HCT116 (cell line): ENCODE measurements around the gene FOXR1. TPM values are rescaled to one million over a fixed set of nuclear protein-coding genes. Genes with fewer than 3 reads are reported as not detected.

Source experiments
- ATAC-seq: fragments of 200-7000 bp; cut with Tn5 transposase; 2 replicates; pipeline ENCODE4 v1.9.1; 2020; ENCODE audit warnings: mild to moderate bottlenecking, moderate library complexity
- BruUV-seq: library from RNA; stranded (reverse); fragments of 400-500 nt; replicated peaks from 2 replicates; lab custom pipeline; 2021; lab: Mats Ljungman, UMichigan
- CTCF ChIA-PET: fragments of 300-600 bp; sonication (Branson Sonifier 250); formaldehyde crosslinking; loops from one replicate; lab custom pipeline; 2021; ENCODE audit warnings: antibody characterized with exemption; lab: Charles Lee
- POLR2A ChIA-PET: fragments of 300-600, 350-600 bp; sonication (Branson Sonifier 250); formaldehyde crosslinking; loops from one replicate; lab custom pipeline; 2021; ENCODE audit warnings: antibody characterized with exemption; lab: Charles Lee
- RAD21 ChIA-PET, 2 experiments: fragments of 300-600 bp; sonication (Branson Sonifier 250); formaldehyde crosslinking; loops; one replicate each; lab custom pipeline; 2023; ENCODE audit warnings: low total read pairs in 2 of 2; ENCODE audit not compliant: uncharacterized antibody in 2 of 2, unreplicated experiment in 2 of 2, low non-redundant PET in 1 of 2; lab: Charles Lee
- DNase-seq: peaks from one replicate; pipeline ENCODE4 v3.0.0-alpha.2; 2010; ENCODE audit warnings: low read depth, low spot score
- H2AFZ ChIP-seq: fragments of 200-600 bp; shearing (Covaris generic), sonication (generic); 2 replicates; pipeline ENCODE4 v1.6.1; 2017; ENCODE audit warnings: low read depth, mixed run types, mixed read lengths, antibody characterized with exemption, low read length; ENCODE audit not compliant: poor library complexity, severe bottlenecking
- H3K27ac ChIP-seq: 2 replicates; pipeline ENCODE4 v1.5.1; 2012; ENCODE audit warnings: low read depth, low read length
- H3K27me3 ChIP-seq: fragments of 200-600 bp; sonication (generic); 2 replicates; pipeline ENCODE4 v1.6.1; 2016; ENCODE audit warnings: mixed run types, low read length, mixed read lengths; ENCODE audit not compliant: insufficient read depth
- H3K36me3 ChIP-seq, 2 experiments: fragments of 200-500 bp in 1 of 2; fragments of 200-600 bp in 1 of 2; sonication (Bioruptor generic) in 1 of 2; sonication (generic) in 1 of 2; 2 replicates each; pipeline versions ENCODE4 v1.5.1 to v1.6.1; 2014 to 2016; ENCODE audit warnings: low read length in 2 of 2, inconsistent platforms in 1 of 2, mixed read lengths in 1 of 2, mixed run types in 1 of 2; ENCODE audit not compliant: insufficient read depth in 2 of 2, control insufficient read depth in 1 of 2
- H3K4me1 ChIP-seq, 2 experiments: fragments of 200-600 bp in 1 of 2; sonication (generic) in 1 of 2; 2 replicates each; pipeline versions ENCODE4 v1.5.1 to v1.6.1; 2012 to 2017; ENCODE audit warnings: low read length in 2 of 2, inconsistent platforms in 1 of 2, mild to moderate bottlenecking in 1 of 2, mixed read lengths in 1 of 2, mixed run types in 1 of 2, moderate library complexity in 1 of 2; ENCODE audit not compliant: insufficient read depth in 2 of 2, control insufficient read depth in 1 of 2
- H3K4me2 ChIP-seq: fragments of 200-600 bp; sonication (generic); 2 replicates; pipeline ENCODE4 v1.6.1; 2017; ENCODE audit warnings: mixed run types, low read length, mixed read lengths
- H3K4me3 ChIP-seq, 2 experiments: fragments of 200-600 bp in 1 of 2; sonication (generic) in 1 of 2; replicated peaks in 1 of 2; 2 replicates each; pipeline ENCODE4 v1.5.1; 2011 to 2016; ENCODE audit warnings: low read length in 2 of 2, control low read depth in 1 of 2, low read depth in 1 of 2, mild to moderate bottlenecking in 1 of 2, mixed read lengths in 1 of 2, mixed run types in 1 of 2
- H3K79me2 ChIP-seq: fragments of 200-600 bp; sonication (generic); 2 replicates; pipeline ENCODE4 v1.6.1; 2017; ENCODE audit warnings: mild to moderate bottlenecking, mixed run types, low read length, moderate library complexity, mixed read lengths; ENCODE audit not compliant: insufficient read depth
- H3K9ac ChIP-seq: fragments of 200-600 bp; sonication (generic); 2 replicates; pipeline ENCODE4 v1.6.1; 2016; ENCODE audit warnings: low read length, mixed read lengths
- H3K9me2 ChIP-seq: fragments of 200-600 bp; sonication (generic), shearing (Covaris generic); 2 replicates; pipeline ENCODE4 v1.6.1; 2017; ENCODE audit warnings: mixed run types, mild to moderate bottlenecking, moderate library complexity; ENCODE audit not compliant: insufficient read depth
- H3K9me3 ChIP-seq, 2 experiments: fragments of 200-500 bp in 1 of 2; fragments of 200-600 bp in 1 of 2; sonication (Bioruptor generic) in 1 of 2; sonication (generic) in 1 of 2; 2 replicates each; pipeline ENCODE4 v1.6.1; 2014 to 2017; ENCODE audit warnings: low read length in 2 of 2, mixed read lengths in 2 of 2, inconsistent platforms in 1 of 2, low read depth in 1 of 2, mild to moderate bottlenecking in 1 of 2, mixed run types in 1 of 2, moderate library complexity in 1 of 2; ENCODE audit not compliant: control insufficient read depth in 1 of 2, insufficient read depth in 1 of 2
- H4K20me1 ChIP-seq: fragments of 200-600 bp; sonication (generic), shearing (Covaris generic); 2 replicates; pipeline ENCODE4 v1.6.1; 2017; ENCODE audit warnings: mixed run types, mild to moderate bottlenecking, moderate library complexity; ENCODE audit not compliant: insufficient read depth
- CTCF ChIP-seq, 3 experiments: fragments of 200-600 bp in 1 of 3; sonication (generic) in 1 of 3; IDR thresholded peaks in 2 of 3; conservative IDR thresholded peaks in 1 of 3; 2 replicates each; pipeline ENCODE4 v1.5.1; 2012 to 2017; ENCODE audit warnings: low read depth in 2 of 3, low read length in 2 of 3, antibody characterized with exemption in 1 of 3, borderline replicate concordance in 1 of 3, control low read depth in 1 of 3, mild to moderate bottlenecking in 1 of 3, mixed read lengths in 1 of 3, mixed run types in 1 of 3, moderate library complexity in 1 of 3; ENCODE audit not compliant: insufficient read depth in 1 of 3
- EGR1 ChIP-seq: IDR thresholded peaks from 2 replicates; pipeline ENCODE4 v1.6.1; 2012; ENCODE audit warnings: low read depth
- ELF1 ChIP-seq: IDR thresholded peaks from 2 replicates; pipeline ENCODE4 v1.6.1; 2012; ENCODE audit warnings: low read depth, borderline replicate concordance
- RAD21 ChIP-seq: IDR thresholded peaks from 2 replicates; pipeline ENCODE4 v1.6.1; 2012; ENCODE audit warnings: low read depth, mild to moderate bottlenecking
- SIN3A ChIP-seq: IDR thresholded peaks from 2 replicates; pipeline ENCODE4 v1.6.1; 2012; ENCODE audit warnings: low read depth
- ZBTB33 ChIP-seq: IDR thresholded peaks from 2 replicates; pipeline ENCODE4 v1.6.1; 2011; ENCODE audit warnings: mild to moderate bottlenecking, low read length, moderate library complexity; ENCODE audit not compliant: insufficient replicate concordance; ENCODE audit errors: extremely low read depth
- ZFX ChIP-seq: fragments of 450-650 bp; IDR thresholded peaks from 2 replicates; pipeline ENCODE4 v1.6.1; 2017
- intact Hi-C: fragments of 100-400 bp; cut with micrococcal nuclease; formaldehyde crosslinking; loops from 2 replicates; pipeline ENCODE4 v1.10.0; 2022
- total RNA-seq: library from RNA; stranded (reverse); gene quantifications from one replicate; pipeline ENCODE4 v1.2.1, GENCODE V29; 2021; ENCODE audit not compliant: unreplicated experiment

Gene FOXR1
- total RNA-seq, 1 experiment from 2014 or later, result not detected

GRCh38 chr11:118956094-118956846 is 15.3 kb upstream of the FOXR1 start, which contains the start of gene UPK2:
Gene UPK2, plus strand, starts transcription at chr11:118956298. Its CDS starts 53 bp downstream, at chr11:118956351.
- H3K4me1 ChIP-seq, result peaks cover 0 to 18% of the 10 kb centered on the region in 2 experiments; a peak in 2 of 4 replicates
- no peaks in the 10 kb centered on the region for H3K27me3 ChIP-seq
- no peaks in the 10 kb centered on the region for H3K36me3 ChIP-seq
- H3K4me3 ChIP-seq, result no peak within 1 kb of the TSS
- no peaks in the 10 kb centered on the region for H3K9me3 ChIP-seq
- peak within 1 kb of the TSS; percentile 22 for H2AFZ ChIP-seq
- peak within 1 kb of the TSS; percentile 27 for H3K4me2 ChIP-seq
- DNase-seq (peak; percentile 78), ATAC-seq (peak; percentile 99)
- intact Hi-C loops, result loop anchor here (1.0 to 5.0 kb wide), 4 partner anchors 25 to 359 kb away; no protein-coding TSS in a partner anchor
- ChIA-PET POLR2A (interaction anchor here (1.6 kb wide), 1 partner anchor 47 kb away, joined by 5 read pairs; no protein-coding TSS in a partner anchor), CTCF (interaction anchor here (0.6 to 4.4 kb wide), 11 partner anchors 11 to 267 kb away, joined by 3 to 28 read pairs (median 3); partner anchors contain the start of gene DDX6), RAD21 (interaction anchor here (0.6 to 0.7 kb wide), 2 partner anchors 12 to 165 kb away, joined by 3 to 4 read pairs; no protein-coding TSS in a partner anchor)
- H3K9me2 ChIP-seq, result no peaks in the 10 kb centered on the region
- H3K79me2 ChIP-seq, result no peaks in the 10 kb centered on the region
- no peaks in the 10 kb centered on the region for H4K20me1 ChIP-seq
- no TSS peak for BruUV-seq
- TF ChIP-seq ZBTB33 (no peak), RAD21 (peak; percentile 100), EGR1 (no peak), ELF1 (no peak), CTCF (IDR thresholded peaks at IDR 0.05 in 2 of 3, conservative IDR thresholded peaks at IDR 0.05 in 1 of 3; ENCODE audit: borderline replicate concordance in 1 of 3, insufficient read depth in 1 of 3, low read depth in 2 of 3, low read length in 2 of 3) (peak; percentile 96 to 97 (median 96)), SIN3A (no peak), ZFX (no peak)
- no peak within 1 kb of the TSS for H3K9ac ChIP-seq
- H3K27ac ChIP-seq, result no peak within 1 kb of the TSS
